Spleen (tissue), 11 donors: ENCODE measurements around the gene ACOT6. TPM values are rescaled to one million over a fixed set of nuclear protein-coding genes. Genes with fewer than 3 reads are reported as not detected.
A peak's percentile ranks its signal among the peaks of the same experiment; 100 is the strongest.

Experiments
- DNase-seq: peaks from one replicate; pipeline ENCODE4 v3.0.0-alpha.2; 2020
- H3K27ac ChIP-seq, 8 donors: fragments of 200-600 bp; sonication (generic) in 7 of 8; 1 replicate in 4 of 8; 2 replicates in 4 of 8; pipeline versions ENCODE4 v1.5.0 to v1.8.0; 2016 to 2021; ENCODE audit warnings: inconsistent platforms in 4 of 8, mild to moderate bottlenecking in 4 of 8, moderate library complexity in 1 of 8
- H3K27me3 ChIP-seq, 7 donors: fragments of 200-600 bp; sonication (generic) in 6 of 7; replicated peaks in 1 of 7; 1 replicate in 4 of 7; 2 replicates in 3 of 7; pipeline versions ENCODE4 v1.5.0 to v1.8.0; 2016 to 2021; ENCODE audit warnings: inconsistent platforms in 3 of 7, mild to moderate bottlenecking in 1 of 7
- H3K36me3 ChIP-seq, 6 donors: fragments of 200-600 bp; sonication (generic) in 5 of 6; 1 replicate in 4 of 6; 2 replicates in 2 of 6; pipeline versions ENCODE4 v1.5.0 to v1.8.0; 2016 to 2021; ENCODE audit warnings: inconsistent platforms in 2 of 6
- H3K4me1 ChIP-seq, 6 donors: fragments of 200-600 bp; sonication (generic) in 5 of 6; 1 replicate in 3 of 6; 2 replicates in 3 of 6; pipeline versions ENCODE4 v1.5.0 to v1.8.0; 2016 to 2021; ENCODE audit warnings: inconsistent platforms in 3 of 6
- H3K4me3 ChIP-seq, 8 donors: fragments of 200-600 bp; sonication (generic) in 7 of 8; 1 replicate in 4 of 8; 2 replicates in 4 of 8; pipeline versions ENCODE4 v1.5.0 to v1.8.0; 2016 to 2021; ENCODE audit warnings: inconsistent platforms in 4 of 8, mild to moderate bottlenecking in 4 of 8, moderate library complexity in 2 of 8
- H3K9me3 ChIP-seq, 8 donors: fragments of 200-600 bp; sonication (generic) in 7 of 8; 1 replicate in 4 of 8; 2 replicates in 4 of 8; pipeline versions ENCODE4 v1.5.0 to v1.8.0; 2016 to 2021; ENCODE audit warnings: inconsistent platforms in 4 of 8
- POLR2A ChIP-seq, 3 donors: fragments of 450-650 bp; IDR thresholded peaks; one replicate each; pipeline ENCODE4 v1.5.1; 2017; ENCODE audit warnings: antibody characterized with exemption in 3 of 3, mild to moderate bottlenecking in 1 of 3
- POLR2AphosphoS5 ChIP-seq, 3 donors: sonication (generic); formaldehyde crosslinking; IDR thresholded peaks; one replicate each; pipeline ENCODE4 v1.5.1; 2017; ENCODE audit warnings: antibody characterized with exemption in 3 of 3
- WGBS, 5 donors: extraction: QIAGEN DNeasy Blood & Tissue Kit in 3 of 5; methylation state at CpG; one replicate each; pipeline versions ENCODE4 v1.1.5 to v1.1.7; 2013 to 2018; 5-methylcytosine and 5-hydroxymethylcytosine counted together
- intact Hi-C: fragments of 100-400 bp; cut with DNase I; formaldehyde crosslinking; loops from one replicate; pipeline ENCODE4 v1.15.0; 2023; ENCODE audit warnings: low total_unique reads
- polyA plus RNA-seq, 3 donors: library from polyadenylated mRNA; stranded (reverse); fragments of 200-250 nt; gene quantifications; one replicate each; pipeline ENCODE4 v1.2.1, GENCODE V29; 2013
- total RNA-seq, 7 donors: library from RNA; depleted of rRNA in 3 of 7; stranded (reverse); fragments of >200 nt in 3 of 7; fragmentation: NEBNext Ultra II Directional in 4 of 7; extraction: Animal tissue kit (Norgen Biotek cat#: 25700) in 4 of 7; gene quantifications; one replicate each; pipeline versions ENCODE4 v1.1.0 to v1.2.1, GENCODE V29; 2016 to 2021
- TF ChIP-seq, protein P1 (sequence below), 11 experiments: fragments of 200-600 bp in 7 of 11; fragments of 450-650 bp in 4 of 11; sonication (generic) in 4 of 11; IDR thresholded peaks in 8 of 11; conservative IDR thresholded peaks in 3 of 11; 1 replicate in 7 of 11; 2 replicates in 4 of 11; pipeline versions ENCODE4 v1.4.0 to v1.8.0; 2016 to 2021; ENCODE audit warnings: antibody characterized with exemption in 11 of 11, inconsistent platforms in 4 of 11, mild to moderate bottlenecking in 1 of 11
- donor health status: healthy with polysubstance abuse.
- donor health status: DM: no; HTN: no; CAD: no; lungs with moderate emphysema.
- donor health status: DM: no; HTN: no; CAD: no.
- donor health status: Bipolar disorder and iron deficiency.
- donor health status: healthy.
- donor health status: DM: no; HTN: no; CAD: no.
- donor health status: DM: yes; HTN: yes; CAD: no.

The ACOT6 gene
- total and polyA plus RNA-seq, 10 donors = not detected

DNA sequence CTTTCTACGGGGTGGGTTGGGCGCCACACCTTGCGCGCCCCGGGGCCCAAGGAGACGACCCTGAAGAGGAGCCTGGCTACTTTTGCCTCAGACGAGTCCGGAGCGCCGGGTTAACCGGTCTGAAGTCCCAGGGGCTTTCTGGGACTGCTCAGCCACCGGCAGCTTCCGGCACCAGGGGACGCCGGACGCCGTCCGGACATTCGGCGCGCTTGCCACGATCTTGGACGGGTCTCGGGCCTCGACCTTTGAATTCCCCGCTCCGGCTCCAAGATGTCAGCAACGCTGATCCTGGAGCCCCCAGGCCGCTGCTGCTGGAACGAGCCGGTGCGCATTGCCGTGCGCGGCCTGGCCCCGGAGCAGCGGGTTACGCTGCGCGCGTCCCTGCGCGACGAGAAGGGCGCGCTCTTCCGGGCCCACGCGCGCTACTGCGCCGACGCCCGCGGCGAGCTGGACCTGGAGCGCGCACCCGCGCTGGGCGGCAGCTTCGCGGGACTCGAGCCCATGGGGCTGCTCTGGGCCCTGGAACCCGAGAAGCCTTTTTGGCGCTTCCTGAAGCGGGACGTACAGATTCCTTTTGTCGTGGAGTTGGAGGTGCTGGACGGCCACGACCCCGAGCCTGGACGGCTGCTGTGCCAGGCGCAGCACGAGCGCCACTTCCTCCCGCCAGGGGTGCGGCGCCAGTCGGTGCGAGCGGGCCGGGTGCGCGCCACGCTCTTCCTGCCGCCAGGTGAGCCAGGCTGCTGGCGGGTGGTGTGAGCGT is 20.4 kb upstream of the ACOT6 start, which contains the start of gene ACOT4:
ACOT4 (plus strand) TSS at position 184 of the 760 bp plus-strand sequence; CDS start at position 271, 87 bp downstream.
- H3K36me3 ChIP-seq = no peaks in the 10 kb centered on the region
- H3K27me3 ChIP-seq = peaks cover 0 to 14% (median 0%) of the 10 kb centered on the region in 7 donors
- H3K4me1 ChIP-seq = peaks cover 3 to 20% (median 11%) of the 10 kb centered on the region in 6 donors
- intact Hi-C loops = no loop called here
- peak within 1 kb of the TSS; percentile 32 to 83 (median 61) for H3K27ac ChIP-seq
- peak within 1 kb of the TSS; percentile 58 to 94 (median 72) for H3K4me3 ChIP-seq
- TF ChIP-seq, protein P1, sequence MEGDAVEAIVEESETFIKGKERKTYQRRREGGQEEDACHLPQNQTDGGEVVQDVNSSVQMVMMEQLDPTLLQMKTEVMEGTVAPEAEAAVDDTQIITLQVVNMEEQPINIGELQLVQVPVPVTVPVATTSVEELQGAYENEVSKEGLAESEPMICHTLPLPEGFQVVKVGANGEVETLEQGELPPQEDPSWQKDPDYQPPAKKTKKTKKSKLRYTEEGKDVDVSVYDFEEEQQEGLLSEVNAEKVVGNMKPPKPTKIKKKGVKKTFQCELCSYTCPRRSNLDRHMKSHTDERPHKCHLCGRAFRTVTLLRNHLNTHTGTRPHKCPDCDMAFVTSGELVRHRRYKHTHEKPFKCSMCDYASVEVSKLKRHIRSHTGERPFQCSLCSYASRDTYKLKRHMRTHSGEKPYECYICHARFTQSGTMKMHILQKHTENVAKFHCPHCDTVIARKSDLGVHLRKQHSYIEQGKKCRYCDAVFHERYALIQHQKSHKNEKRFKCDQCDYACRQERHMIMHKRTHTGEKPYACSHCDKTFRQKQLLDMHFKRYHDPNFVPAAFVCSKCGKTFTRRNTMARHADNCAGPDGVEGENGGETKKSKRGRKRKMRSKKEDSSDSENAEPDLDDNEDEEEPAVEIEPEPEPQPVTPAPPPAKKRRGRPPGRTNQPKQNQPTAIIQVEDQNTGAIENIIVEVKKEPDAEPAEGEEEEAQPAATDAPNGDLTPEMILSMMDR (IDR thresholded peaks at IDR 0.05 in 8 of 11, conservative IDR thresholded peaks at IDR 0.05 in 3 of 11) = peak in 5 of 11 experiments; percentile 9 to 49 (median 36)
- TF ChIP-seq POLR2AphosphoS5 (IDR thresholded peaks at IDR 0.05) (peak in 2 of 3 donors; percentile 43 to 56), POLR2A (IDR thresholded peaks at IDR 0.05) (no peak)
- 1 to 9% (median 2%) methylated on average over 6 to 89 of the region's 89 CpGs for WGBS, 5 donors
- H3K9me3 ChIP-seq = no peaks in the 10 kb centered on the region
- peak; percentile 89 for DNase-seq

DNA sequence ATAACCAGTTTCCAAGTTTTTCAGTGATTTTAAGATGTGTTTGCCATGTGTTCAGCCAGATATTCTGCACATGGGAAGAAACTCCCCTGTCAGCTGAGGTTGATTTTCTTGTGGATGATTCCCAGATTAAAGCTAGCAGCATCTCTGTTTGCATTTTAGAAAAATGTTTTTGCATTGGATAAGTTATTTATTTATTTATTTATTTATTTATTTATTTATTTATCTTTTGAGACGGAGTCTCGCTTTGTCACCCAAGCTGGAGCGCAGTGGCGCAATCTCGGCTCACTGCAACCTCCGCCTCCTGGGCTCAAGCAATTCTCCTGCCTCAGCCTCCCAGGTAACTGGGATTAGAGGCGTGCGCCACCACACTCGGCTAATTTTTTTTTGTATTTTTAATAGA is 17.8 kb upstream of the ACOT6 start:
- DNase-seq = no peak
- TF ChIP-seq POLR2A (IDR thresholded peaks at IDR 0.05) = no peak
- TF ChIP-seq, protein P1 (IDR thresholded peaks at IDR 0.05 in 8 of 11, conservative IDR thresholded peaks at IDR 0.05 in 3 of 11) = no peak
- no peak for TF ChIP-seq POLR2AphosphoS5 (IDR thresholded peaks at IDR 0.05)
- Histone ChIP-seq H3K9me3 (no peaks in the 10 kb centered on the region), H3K4me1 (peaks cover 3 to 20% (median 11%) of the 10 kb centered on the region in 6 donors), H3K27me3 (peaks cover 0 to 14% (median 0%) of the 10 kb centered on the region in 7 donors), H3K4me3 (no peak overlapping the region), H3K36me3 (no peaks in the 10 kb centered on the region), H3K27ac (no peak overlapping the region)
- WGBS, 5 donors = 88 to 99% (median 93%) methylated on average over 9 of the region's 9 CpGs
- intact Hi-C loops = no loop called here

DNA sequence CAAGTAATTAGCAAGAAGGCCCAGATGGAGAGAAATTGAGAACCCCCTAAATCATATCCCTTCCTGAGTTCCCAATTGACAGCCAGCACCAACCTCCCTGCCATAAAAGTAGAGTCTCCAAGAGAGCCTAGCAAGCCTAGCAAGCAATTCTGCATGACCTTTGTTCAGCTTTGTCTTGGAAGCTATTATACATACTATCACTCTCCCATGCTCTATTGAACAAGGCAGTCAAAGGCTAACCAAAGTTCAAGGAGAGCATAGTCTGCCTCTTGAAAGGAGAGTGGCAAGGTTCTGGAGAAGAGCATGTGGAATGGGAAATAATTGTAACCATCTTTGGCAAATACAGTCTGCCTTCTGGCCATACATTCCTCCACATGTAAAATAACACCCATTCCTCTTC is 12.8 kb upstream of the ACOT6 start:
- Histone ChIP-seq H3K27ac (no peak overlapping the region), H3K36me3 (no peaks in the 10 kb centered on the region), H3K4me1 (no peaks in the 10 kb centered on the region), H3K4me3 (no peak overlapping the region), H3K9me3 (no peaks in the 10 kb centered on the region), H3K27me3 (no peaks in the 10 kb centered on the region)
- intact Hi-C loops = no loop called here
- no peak for DNase-seq
- TF ChIP-seq, protein P1 (IDR thresholded peaks at IDR 0.05 in 8 of 11, conservative IDR thresholded peaks at IDR 0.05 in 3 of 11) = no peak
- TF ChIP-seq POLR2A (IDR thresholded peaks at IDR 0.05) = no peak
- no peak for TF ChIP-seq POLR2AphosphoS5 (IDR thresholded peaks at IDR 0.05)

DNA sequence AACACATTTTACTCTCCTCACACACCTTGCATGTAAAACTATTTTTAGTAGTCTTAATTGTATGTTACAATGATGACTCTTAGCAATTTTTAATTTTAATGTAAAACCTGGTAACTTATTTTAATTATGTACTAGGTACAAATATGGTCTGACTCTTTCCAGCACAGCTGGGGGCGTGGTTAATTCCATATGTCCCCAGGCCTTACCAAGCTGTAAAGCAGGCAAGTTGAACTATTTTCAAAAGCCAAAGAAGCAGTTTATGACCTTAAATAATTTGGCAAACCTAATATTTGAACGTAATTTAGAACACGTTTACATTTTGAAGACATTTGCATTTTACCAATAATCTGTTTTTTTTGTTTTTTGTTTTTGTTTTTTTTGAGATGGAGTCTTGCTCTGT is 9.3 kb upstream of the ACOT6 start:
- no peaks in the 10 kb centered on the region for H3K9me3 ChIP-seq
- no peaks in the 10 kb centered on the region for H3K4me1 ChIP-seq
- TF ChIP-seq, protein P1 (IDR thresholded peaks at IDR 0.05 in 8 of 11, conservative IDR thresholded peaks at IDR 0.05 in 3 of 11) = no peak
- TF ChIP-seq POLR2AphosphoS5 (IDR thresholded peaks at IDR 0.05) (no peak), POLR2A (IDR thresholded peaks at IDR 0.05) (no peak)
- H3K36me3 ChIP-seq = no peaks in the 10 kb centered on the region
- no peak for DNase-seq
- 80 to 89% (median 85%) methylated on average over 3 of the region's 3 CpGs for whole genome bisulfite sequencing, 5 donors
- intact Hi-C loops = no loop called here
- no peak overlapping the region for H3K4me3 ChIP-seq
- H3K27me3 ChIP-seq = no peaks in the 10 kb centered on the region
- H3K27ac ChIP-seq = no peak overlapping the region
